HCEC 1CT (cell line): ENCODE results near the gene USP31.

Source experiments
- DNase-seq: peaks from one replicate; pipeline ENCODE4 v3.0.0-alpha.2; 2017

The USP31 gene

DNA sequence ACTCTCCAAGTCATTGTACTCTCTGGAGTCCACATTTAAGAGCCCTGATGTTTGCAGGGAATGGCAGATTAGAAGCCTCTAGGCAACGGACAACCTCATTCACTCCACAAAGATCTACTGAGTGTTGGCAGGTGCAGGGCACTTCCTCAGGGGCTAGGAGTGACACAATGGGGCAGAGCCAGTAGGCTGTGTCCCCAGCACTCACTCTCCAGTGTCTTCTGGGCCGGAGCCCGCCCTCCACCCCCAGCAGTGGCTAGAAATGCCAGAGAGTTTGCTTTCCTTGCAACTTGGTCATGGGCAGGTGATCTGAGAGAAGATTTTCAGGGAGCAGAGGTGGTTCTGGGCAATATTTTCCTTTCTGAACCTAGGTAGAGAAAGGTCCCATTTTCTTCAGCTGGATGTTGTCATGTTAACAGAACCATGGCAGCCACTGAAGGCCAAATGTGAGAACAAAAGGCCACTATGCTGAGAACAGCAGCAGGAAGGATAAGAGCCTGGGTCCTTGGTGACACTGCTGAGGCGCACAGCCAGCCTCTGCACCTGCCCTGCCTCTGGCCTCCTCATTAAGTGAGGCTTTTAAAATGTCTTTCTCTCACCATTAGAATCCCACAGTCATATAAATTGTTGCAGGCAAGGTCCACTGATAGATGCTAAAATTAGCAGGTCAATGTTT lies 96.2 kb downstream of the USP31 start:
- DNase-seq: no peak

DNA sequence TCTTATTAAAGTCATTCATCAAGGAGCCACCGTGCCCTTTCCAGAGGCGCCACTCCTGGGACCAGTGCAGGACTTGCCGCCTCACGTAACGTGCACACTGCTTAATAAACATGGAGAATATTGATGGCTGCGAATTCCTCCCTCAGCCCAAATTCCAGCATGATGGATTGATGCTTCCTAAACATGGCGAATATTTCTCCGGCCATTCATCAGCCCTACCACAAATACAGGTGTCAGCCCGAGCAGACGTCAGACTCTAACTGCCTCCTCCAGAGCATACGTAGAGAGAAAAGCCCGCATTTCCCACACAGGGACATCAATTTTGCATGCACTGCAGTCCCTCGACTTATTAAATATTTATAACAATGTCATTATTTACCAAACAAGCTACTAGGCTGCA lies 97.0 kb downstream of the USP31 start:
- no peak for DNase-seq

DNA sequence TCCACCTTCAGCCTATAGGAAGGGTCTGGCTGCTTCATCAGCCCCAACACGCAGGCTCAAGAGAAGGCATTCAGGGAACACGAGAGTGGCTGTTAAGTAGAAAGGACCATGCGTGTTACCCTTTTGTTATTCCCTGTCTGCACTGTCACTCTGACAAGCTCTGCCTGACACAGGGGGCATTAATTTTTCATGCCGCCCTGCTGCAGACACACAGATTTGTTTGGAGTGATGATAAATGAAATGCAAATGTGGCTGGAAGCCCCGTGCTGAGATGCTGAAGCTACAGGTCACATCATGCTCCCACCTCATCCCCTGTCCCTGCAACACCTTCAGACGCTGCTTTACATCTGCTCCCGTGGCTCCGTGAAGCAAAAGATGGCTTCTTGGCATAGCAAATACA lies 97.7 kb downstream of the USP31 start:
- DNase-seq: no peak

DNA sequence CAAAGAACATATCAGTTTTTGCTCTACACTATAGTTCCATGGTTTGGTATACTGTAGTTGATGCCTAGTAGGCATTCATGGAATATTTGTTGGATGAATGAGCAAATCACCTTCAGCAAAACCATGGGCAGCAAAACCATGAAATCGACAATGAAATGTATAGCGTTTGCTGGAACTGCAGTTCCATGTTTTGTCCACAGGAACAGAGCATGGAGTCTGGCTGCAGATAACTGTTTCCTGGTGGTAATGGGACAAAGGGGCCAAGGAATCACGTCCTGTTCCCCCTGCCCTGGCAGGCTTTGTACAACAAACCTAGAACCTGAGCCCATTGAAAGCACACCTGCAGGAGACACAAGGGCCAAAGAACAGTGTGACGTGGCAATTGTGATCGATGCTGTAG lies 101.1 kb downstream of the USP31 start:
- DNase-seq: no peak

DNA sequence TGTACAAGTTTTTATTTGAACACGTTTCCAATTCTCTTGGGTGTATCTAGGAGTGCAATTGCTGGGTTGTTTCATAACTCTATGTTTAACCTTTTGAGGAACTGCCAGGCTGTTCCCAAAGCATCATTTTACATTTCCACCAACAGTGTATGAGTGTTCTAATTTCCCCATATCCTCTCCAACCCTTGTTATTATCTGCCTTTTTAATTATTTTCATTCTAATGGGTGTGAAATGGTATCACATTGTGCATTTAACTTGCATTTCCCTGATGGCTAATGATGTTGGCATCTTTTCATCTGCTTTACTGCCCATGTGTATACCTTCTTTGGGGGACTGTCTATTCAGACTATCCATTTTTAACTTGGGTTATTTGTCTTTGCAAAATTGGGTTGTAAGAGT lies 104.2 kb downstream of the USP31 start:
- no peak for DNase-seq

DNA sequence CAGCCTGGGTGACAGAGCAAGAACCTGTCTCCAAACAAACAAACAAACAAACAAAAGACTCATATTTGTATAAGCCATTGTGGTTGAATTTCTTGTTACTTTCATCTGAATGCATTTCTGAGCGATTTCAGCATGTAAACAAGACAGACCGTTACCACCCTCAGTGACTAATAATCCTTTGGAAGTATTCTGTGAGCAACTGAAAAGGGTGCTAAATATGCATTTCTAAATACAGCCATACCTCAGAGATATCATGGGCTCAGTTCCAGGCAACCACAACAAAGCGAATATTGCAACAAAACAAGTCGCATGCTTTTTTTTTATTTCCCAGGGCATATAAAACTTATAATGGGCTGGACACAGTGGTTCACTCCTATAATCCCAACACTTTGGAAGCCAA lies 109.0 kb downstream of the USP31 start:
- DNase-seq: no peak

DNA sequence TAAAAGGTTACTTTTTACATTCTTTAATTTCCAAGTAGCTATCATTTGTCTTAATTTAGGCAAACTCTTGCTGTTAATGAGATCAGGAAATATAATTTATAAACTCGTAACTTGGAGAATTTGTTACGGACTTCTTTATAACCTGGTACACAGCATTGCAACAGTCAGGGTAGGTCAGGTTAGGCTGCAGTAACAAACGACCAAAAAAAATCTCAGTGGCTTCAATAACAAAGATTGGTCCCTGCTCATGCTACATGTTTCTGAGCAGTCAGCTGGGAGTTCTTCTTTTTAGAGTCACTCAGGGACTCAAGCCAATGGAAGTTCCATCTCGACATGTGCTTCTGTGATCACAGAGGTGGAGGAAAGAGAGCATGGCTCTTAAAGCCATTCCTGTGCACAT lies 110.1 kb downstream of the USP31 start:
- DNase-seq: no peak

DNA sequence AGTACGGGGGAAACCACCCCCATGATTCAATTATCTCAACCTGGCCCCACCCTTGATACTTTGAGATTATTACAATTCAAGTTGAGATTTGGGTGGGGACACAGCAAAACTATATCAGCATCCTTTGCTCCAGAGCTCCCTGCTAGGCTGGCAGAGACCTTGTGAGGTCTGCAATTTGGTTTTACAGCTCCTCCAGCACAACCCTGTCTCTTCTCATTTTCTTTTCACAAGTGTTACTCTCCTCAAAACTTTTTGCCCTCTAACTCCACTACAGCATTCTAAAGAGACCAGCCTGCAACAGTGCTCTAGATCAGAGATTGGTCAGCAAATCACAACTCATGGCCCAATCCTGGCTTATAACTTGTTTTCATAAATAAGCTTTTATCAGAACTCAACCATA lies 114.0 kb downstream of the USP31 start:
- DNase-seq: no peak

DNA sequence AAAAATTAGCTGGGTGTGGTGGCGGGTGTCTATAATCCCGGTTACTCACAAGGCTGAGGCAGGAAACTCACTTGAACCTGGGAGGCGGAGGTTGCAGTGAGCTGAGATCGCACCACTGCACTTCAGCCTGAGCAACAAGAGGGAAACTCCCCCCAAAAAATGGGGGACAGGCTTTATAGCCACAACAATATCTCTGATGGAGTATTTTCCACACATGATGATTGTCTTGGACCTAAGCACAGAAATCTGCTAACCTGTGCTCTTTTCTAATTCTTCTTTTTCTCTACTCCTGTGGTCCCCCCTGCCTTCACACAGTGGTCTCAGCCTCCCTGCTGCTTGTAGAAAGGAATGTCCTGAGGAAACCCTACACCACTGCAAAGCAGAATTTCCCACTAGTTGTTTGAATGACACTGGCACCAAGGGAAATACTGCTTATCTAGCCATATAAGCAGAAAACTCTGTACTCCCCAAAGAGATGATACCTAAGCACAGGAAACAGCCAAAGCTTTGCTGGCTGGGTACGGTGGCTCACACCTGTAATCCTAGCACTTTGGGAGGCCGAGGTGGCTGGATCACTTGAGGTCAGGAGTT lies 117.6 kb downstream of the USP31 start:
- DNase-seq: no peak

DNA sequence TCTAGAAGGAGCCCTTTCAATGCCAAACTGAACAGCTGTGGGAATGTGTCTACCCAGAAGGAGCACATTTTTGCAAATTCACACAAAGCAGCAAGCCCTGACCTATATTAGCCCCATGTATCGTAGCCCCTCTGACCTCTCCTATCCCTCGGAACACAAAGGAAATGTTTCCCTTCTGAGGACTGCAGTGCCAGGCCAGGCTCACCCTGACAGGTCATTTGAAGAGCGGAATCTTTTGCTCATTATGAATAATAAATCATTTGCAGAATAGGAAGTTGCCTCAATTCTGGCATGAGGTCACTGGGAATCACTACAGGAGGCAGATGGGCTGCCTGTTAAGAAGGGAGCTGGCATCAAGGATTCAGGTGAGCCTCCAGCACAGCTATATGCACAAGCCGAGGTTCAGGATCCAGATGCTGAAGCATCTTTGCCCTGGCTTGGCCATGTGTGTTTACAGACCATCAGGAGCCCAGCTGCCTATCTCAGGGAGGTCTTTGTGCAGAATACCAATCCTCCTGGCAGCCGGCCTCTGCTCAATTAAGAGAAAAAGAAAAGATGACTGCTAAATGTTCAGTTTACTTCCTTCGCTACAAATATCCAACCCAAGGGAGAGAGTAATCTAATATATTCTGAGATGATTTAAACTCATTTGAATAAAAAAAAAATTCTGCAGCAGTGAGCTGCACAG lies 119.4 kb downstream of the USP31 start:
- DNase-seq: no peak

DNA sequence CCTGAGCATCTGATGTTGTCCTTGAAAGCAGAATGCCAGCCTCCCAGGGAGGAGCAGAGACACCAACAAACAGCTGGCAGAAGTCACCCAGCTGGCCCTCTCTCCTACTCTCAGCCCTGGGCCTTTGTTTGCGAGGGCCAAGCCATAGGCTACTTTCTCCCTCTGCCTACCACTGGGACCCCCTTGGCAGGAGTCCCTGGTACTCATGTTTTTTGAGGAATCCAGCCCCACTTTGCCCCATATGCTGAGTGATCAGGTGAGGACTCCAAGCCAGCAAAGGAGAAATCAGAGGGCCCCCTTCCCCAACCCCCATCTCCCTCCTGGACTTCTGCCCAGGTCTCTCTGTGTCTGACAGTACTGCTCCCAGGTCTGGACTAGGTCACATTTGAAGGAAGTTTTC lies 121.9 kb downstream of the USP31 start:
- no peak for DNase-seq

DNA sequence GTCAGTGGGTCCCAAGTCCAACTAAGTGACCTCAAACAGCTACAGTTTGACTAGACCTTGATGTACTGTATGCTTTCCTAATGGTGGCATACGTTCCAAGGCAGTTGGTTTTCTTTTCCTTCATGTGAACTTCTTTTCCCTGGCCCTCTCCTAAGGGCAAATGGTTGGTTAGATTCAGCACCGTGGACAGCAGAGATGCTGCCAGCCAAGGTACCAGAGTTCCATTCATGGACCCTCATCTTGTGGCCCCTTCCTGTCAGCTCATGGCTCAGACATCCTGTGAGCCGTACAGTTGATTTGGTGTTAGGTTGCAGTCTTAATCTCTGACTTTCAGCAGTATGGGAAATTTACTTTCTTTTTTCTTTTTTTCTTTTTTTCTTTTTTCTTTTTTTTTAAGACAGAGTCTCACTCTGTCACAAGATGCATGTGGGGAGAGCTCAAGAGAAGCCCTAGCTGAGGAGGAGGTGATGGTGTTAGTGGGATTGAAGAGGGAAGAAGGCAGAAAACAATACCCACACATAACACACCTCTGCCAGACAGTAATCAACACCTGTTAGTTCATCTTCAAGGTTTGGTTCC lies 122.4 kb downstream of the USP31 start:
- DNase-seq: peak; percentile 8

DNA sequence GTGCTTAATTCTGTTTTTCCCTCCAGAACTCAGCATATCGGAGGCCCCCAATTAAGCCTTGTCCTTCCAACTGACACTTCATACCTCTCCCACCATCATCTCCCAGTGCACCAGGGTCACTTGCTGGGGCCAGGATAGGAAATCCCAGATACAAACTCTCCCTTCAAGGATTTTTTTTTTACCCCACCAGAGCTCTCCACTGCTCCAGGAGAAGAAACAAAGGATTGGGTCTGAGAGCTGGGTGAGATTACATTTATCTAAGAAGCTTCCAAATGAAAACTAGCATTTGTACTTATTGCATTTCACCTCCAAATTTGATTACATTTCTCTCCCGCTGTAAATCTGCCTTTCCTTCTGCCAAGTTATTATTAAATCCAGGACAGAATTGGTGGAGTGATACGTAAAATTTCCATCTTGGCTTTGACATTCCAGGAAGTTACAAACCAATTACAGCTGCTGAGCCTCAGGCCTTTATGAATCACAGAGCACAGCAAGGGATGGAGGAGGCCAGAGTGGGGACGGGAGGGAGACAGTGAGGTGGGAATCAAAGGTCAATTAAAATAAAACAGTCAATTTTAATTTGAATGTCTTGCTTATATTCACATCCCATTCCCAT lies 123.5 kb downstream of the USP31 start:
- no peak for DNase-seq

DNA sequence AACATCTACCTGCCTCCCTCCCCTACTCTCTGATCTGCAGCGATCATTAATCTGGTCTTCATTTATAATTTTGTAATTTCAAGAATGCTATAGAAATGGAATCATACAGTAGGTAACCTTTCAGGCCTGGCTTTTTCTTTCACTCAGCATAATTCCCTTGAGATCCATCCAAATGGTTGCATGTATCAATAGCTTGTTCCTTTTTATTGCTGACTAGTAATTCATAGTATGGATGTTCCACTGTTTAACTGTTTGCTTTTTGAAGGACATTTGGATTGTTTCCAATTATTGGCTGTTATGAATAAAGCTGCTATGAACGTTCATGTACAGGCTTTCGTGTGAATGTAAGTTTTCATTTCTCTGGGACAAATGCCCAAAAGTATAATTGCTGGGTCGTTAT lies 125.2 kb downstream of the USP31 start:
- no peak for DNase-seq

DNA sequence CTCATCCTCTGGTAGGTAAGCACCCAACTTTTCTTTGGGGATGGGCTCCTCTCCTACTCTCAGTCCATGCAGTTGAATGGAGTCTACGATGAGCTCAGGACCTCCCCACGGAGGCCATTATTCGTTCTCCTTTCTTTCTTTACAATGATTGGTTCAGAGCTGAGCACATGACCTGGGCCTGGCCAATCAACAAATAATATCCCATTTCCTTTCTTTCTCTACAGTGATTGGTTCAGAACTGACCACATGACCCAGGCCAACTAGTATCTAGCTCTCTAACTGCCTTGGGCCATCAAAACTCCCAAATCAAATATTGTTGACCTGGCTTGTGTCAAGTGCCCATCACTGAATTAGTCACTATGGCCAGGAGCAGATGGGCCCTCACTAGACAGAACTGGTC lies 129.2 kb downstream of the USP31 start:
- no peak for DNase-seq

DNA sequence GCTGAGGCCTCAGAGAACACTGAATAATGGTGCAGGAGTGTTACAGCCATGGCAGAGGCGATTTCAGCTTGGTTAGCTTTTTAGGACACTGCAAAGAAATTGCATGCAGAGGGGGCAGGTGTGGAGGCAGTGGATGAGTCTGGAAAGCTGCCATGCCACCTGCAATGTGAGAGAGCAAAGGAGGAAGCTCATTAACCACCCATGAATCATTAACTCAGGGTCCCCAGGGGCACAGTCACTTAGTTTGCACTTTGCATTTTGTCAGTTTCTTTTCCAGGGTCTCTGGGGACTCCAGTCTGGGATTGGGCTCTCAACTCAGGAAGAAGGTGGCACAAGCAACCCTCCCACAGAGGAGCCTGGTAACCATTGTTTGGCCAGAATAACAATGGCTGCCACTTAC lies 132.9 kb downstream of the USP31 start:
- no peak for DNase-seq

DNA sequence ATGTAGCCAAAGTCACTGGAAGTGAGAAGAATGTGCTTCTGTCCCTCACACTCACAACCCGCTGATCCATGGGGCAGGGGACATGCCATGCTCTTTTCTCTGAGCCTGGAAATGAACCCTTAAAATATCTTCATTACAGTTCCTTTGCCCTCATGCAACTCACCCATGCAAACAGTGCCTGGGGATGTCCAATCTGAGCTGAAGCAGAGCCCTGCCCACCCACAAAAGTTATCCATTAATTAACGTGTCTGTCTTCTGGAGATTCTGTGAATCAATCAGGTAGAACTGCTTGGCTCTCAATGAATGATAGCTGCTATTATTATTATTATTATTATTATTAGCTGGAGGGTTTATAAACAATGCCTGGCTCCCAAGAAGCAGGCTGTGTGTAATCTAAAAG lies 133.7 kb downstream of the USP31 start:
- no peak for DNase-seq

DNA sequence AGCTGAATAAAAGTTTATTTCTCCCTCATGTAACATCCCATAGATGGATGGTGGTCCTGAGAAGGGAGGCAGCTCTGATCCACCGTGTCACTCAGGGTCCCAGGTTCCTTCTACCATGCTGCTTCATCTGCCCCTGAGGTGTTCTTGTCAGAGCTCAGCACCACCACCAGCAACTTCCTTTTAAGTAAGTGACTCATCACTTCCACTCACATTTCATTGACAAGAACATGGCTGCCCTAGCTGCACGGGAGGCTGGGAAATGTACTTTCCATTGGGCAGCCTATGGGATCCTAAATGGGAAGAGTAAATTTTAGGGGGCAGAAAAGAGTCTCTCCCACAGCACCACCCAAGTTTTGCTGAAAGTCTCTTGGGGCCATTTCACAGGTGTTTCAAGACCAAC lies 134.7 kb downstream of the USP31 start:
- DNase-seq: no peak
